ENCODE results near the gene CLIP3.

GRCh38 chr19:36028313-36029041 is 4.2 kb downstream of the CLIP3 start:
- TF ChIP-seq SP1 (IDR thresholded peaks at IDR 0.05; ENCODE audit: low read depth), result no peak
- TF ChIP-seq POLR2A (IDR thresholded peaks at IDR 0.05; ENCODE audit: borderline replicate concordance, extremely low read depth, insufficient read depth, insufficient read length), result no peak
- no peak for TF ChIP-seq EZH2 (IDR thresholded peaks at IDR 0.05)
- no peak for TF ChIP-seq SIN3A (IDR thresholded peaks at IDR 0.05; ENCODE audit: low read depth)
- TF ChIP-seq CTCF (IDR thresholded peaks at IDR 0.05 in 2 of 3, conservative IDR thresholded peaks at IDR 0.05 in 1 of 3; ENCODE audit: borderline replicate concordance in 1 of 3, insufficient read depth in 1 of 3, low read depth in 2 of 3, low read length in 2 of 3), result no peak
- no peak for TF ChIP-seq ZFX (IDR thresholded peaks at IDR 0.05)
- no peak for TF ChIP-seq RAD21 (IDR thresholded peaks at IDR 0.05; ENCODE audit: low read depth)
- no peak for TF ChIP-seq MAX (IDR thresholded peaks at IDR 0.05)

All from HCT116 (cell line).